ENCODE results near the gene SPON1.
"Not testable (repeated sequence)": the region's sequence is repeated elsewhere in the genome, so short reads cannot be mapped to it uniquely, and the experiment has no call there.

Gene SPON1

DNA sequence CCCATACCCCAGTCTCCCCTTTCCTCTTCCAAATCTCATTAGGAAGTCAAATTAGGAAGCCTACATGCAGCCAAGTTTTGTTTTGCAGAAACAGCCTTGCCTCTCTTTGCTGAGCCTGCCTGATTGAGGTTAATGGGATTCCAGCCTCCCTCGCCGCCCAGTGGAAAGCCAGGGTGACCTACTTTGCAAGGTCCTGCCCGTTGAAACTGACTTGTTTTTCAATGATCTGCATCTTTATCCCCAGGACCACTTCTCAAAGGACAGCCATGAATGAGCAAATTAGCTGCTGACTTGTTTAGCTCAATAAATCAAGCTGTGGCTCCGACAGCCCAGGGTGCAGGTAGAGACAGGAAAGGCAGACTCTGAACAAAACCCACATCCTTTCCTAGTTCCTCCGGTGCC is 286.1 kb downstream of the SPON1 start:
- no peak for DNase-seq (ENCODE audit: low read depth)

DNA sequence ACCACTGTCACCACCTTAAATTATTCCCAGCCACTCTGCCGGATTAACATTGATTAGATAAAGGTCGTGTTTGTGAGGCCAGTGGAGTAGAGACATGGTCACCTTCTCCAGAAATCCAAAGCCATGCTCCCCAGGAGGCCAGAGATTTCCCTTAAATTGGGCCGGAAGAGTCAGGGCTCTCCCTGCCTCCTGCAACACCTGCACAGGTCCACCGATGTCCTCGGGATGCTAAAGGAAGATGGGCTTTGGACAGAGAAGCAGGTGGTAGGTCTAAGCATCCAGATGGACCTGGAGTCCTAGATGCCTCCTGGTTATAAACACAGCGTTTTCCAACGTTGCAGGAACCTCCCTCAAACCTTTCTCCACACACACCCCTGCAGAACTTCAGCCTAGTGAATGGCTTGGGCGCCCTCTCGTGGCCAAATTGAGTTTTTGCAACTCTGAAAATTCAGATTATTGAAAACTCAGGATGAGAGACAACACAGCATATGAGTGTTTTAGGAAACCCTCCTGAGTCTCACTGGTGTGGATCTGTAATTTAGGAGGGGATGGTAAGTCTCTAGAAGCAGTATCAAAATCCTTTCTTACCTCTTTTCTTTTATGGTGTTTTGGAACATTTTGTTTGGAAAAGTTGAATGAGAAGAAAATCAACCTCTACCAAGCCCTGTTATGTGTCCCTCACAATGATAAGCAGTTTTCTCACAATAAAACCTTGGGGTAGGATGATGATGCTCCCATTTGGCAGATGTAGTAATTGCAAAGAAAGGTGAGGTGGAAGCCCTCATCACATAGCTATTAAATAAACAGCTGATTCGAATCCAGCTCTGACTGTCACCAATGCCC is 286.8 kb downstream of the SPON1 start:
- DNase-seq (ENCODE audit: low read depth): peak; percentile 54

DNA sequence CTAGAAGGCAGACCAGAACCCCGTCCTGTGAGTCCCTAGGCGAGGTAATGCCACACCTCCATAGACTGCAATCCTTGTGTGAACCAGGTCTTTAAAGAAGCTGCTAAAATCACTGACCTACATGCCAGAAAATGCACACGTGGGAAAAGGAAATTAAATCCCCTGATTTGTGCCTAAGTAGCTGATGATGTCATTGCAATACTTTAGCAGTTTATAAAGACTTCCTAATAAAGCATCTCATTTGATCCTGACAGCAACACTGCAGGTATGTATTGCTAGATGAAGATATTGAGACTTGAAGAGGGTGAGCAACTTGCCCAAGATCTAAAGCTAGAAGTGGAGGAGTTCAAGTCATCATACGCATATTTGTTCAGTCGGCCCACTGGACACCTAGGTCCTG is 289.2 kb downstream of the SPON1 start:
- DNase-seq (ENCODE audit: low read depth): no peak

DNA sequence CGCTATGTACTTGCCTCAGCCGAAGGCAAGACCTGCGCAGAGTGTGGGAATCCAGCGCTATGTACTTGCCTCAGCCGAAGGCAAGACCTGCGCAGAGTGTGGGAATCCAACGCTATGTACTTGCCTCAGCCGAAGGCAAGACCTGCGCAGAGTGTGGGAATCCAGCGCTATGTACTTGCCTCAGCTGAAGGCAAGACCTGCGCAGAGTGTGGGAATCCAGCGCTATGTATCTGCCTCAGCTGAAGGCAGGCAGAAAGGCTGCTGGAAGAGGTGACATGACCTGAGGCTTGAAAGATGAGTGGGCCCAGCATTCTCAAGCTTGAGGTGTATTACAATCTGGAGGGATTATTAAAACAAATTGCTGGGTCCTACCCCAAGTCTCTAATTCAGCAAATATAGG is 290.0 kb downstream of the SPON1 start:
- not testable (repeated sequence) for DNase-seq (ENCODE audit: low read depth)

GRCh38 chr11:14253421-14253820 is 290.9 kb downstream of the SPON1 start:
- no peak for DNase-seq (ENCODE audit: low read depth)

DNA sequence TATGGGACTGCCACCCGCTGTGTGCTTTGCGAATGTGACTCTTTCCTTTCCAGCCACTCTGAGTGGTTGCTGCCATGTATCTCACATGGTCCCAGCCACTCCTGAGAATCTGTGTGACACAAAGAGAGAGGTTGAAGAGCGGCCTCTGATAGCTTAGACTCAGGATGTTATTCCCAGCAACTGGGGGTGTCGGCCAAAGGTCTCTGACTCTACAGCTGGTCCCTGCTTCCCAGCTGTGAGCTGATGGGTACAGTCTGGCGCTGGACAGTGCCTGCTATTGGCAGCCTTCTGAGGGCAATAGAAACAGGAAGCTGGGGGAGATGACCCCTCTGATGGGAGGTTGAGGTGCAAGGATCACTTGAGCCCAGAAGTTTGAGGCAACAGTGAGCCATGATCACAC is 291.3 kb downstream of the SPON1 start:
- no peak for DNase-seq (ENCODE audit: low read depth)

DNA sequence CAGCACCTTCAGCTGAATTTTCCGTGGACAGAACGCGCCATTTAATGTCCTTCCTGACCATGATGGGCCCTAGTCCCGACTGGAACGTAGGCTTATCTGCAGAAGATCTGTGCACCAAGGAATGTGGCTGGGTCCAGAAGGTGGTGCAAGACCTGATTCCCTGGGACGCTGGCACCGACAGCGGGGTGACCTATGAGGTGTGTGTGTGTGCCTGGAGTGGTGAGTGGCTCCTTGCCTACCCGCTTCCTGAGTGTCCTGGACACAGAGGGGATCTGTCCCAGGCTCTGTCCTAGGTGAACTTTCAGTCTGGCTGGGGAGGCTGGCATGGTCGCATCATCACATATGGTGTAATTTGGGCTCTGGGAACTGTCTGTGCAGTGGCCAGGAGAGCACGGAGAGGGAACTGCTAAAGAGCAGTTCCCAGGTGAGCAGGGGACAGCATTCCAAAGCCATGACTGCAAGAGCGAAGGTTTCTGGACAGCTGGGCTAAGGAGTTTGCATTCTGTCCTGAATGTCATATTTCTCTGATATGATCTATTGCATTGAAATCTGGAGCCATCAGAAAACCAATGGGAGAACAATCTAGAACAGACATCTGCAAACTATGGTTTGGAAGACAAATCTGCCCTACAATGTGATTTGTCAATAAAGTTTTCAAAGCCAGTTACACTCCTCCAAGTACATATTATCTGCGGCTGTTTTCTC is 292.2 kb downstream of the SPON1 start:
- no peak for DNase-seq (ENCODE audit: low read depth)

- no peak for DNase-seq (ENCODE audit: low read depth)
These were observed 292.7 kb downstream of the SPON1 start for GRCh38 chr11:14255238-14255534.

- DNase-seq (ENCODE audit: low read depth): no peak
These were observed 295.9 kb downstream of the SPON1 start for GRCh38 chr11:14258221-14258935.

GRCh38 chr11:14259186-14259784 is 296.8 kb downstream of the SPON1 start:
- DNase-seq (ENCODE audit: low read depth): no peak

GRCh38 chr11:14259878-14260277 is 297.4 kb downstream of the SPON1 start:
- DNase-seq (ENCODE audit: low read depth): no peak

- DNase-seq (ENCODE audit: low read depth): no peak
These were observed 298.5 kb downstream of the SPON1 start for GRCh38 chr11:14261066-14261465.

GRCh38 chr11:14262271-14262846 is 299.8 kb downstream of the SPON1 start:
- no peak for DNase-seq (ENCODE audit: low read depth)

DNA sequence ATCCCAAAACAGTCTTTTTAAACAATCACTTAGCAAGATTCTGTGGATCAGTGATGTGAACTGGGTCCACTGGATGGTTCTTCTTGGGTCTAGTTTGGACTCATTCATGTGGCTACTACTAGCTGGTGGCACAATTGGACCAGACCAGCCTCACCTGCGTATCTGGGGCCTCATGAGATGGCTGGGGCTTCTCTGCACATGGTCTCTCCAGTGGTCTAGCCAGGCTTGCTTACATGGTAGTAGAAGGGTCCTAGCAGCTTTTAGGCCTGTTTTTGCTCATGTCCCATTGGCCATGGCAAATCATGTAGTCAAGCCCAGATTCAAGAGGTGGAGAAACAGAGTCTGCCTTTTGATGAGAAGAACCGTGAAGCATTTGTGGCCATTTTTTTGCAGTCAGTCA is 302.4 kb downstream of the SPON1 start:
- DNase-seq (ENCODE audit: low read depth): no peak

GRCh38 chr11:14266622-14267021 is 304.1 kb downstream of the SPON1 start:
- no peak for DNase-seq (ENCODE audit: low read depth)

GRCh38 chr11:14267861-14268635 is 305.5 kb downstream of the SPON1 start:
- DNase-seq (ENCODE audit: low read depth): no peak

DNA sequence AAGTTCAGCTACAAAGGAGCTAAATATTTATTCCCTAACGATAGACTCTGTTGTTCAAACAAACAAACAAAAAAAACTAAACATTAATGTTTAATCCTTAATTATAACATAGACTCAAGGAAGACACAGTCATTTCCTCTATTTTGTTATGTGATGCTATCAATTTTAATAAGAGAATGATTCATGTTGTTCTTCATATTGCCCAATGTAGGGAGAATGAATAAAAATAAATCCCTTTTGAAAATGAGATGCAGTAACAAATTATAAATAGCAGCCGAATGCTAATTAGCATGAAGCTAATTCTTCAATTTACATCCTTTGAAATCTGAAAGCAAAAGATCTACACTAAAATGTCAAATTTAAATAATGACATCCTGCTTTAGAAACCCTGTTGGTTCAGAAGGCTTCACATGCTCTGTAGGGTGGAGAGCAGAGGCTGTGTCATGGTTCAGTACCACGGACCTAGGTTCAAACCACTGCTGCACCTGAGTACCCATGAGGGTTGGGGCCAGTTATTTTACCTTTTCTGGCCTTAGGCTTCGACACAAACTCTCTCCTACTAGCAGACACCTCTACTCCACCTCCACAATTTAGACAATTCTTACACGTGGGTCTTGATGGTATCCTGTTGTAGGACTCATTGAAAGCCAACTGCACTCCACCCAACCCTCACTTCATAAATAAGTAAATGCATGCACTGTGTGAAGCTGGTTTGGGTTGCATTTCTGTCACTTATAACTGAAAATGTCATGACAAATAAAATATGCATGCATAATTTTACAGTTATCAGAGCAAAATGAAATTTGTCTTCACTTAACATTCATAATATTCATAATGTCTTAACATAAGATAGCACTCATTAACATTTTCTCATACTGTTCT is 307.4 kb downstream of the SPON1 start:
- DNase-seq (ENCODE audit: low read depth): no peak

DNA sequence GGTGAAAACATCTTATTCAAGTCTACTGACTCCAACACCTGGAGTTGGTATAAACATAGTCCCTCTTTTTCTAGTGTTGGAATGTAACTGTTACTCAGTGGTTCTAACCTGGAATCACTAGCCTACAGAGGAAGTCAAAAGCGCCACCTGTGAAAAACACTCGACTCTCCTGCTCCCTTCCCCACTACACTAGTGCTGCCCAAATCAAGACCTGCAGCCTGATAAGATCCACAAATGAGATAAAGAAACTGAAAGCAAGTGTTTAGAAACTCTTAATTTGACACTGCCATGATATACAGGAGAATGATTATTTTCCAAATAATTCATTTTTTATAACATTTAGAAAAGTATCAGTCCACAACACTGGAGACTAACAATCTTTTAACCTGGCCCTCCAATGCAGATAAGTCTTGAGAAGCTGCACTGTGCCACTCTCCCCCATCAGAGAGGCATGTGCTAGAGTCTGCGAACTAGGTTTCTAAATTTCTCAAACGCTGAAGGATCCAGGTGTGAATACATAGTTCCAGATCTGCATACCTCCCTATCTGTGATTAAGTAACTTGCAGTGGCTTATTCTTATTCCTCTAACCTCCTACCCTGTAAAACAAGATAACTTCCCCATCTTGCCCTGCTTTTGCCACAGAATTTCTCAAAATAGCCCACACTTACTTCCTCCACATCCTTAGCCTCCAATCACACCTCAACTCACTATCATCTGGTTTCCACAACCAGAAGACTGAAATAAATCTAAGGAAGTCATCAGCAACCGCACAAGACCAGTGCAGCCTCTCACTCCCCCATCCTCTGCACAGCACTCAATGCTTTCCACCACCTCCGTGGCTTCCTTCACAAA is 308.4 kb downstream of the SPON1 start:
- no peak for DNase-seq (ENCODE audit: low read depth)

DNA sequence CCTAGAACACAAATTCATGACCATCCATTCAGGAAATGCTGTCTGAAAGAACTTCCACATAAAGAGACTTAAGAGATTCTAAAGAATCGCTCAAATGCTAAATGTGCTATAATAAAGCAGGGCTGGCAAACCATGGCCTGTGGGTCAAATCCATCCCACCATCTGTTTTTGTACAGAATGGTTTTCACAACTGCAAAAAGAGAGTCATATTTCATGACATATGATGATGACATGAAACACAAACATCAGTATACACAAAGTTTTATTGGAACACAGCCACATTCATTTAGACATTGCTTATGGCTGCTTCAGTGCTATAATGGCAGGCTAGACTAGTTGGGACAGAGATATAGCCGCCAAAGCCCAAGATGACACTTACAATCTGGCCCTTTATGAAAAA is 311.4 kb downstream of the SPON1 start:
- DNase-seq (ENCODE audit: low read depth): no peak

- no peak for DNase-seq (ENCODE audit: low read depth)
These were observed 312.6 kb downstream of the SPON1 start for GRCh38 chr11:14275076-14275475.

Data from activated T-helper 1 cell treated with Interleukin-2 at 50 U/mL for 16 hours (primary cell).